Measurements from ENCODE around the gene IRF5. TPM values are rescaled to one million over a fixed set of nuclear protein-coding genes. Genes with fewer than 3 reads are reported as not detected.
"Not testable (repeated sequence)": the region's sequence is repeated elsewhere in the genome, so short reads cannot be mapped to it uniquely, and the experiment has no call there.

Gene IRF5
- total RNA-seq, 2 experiments from 2014 or later: 7.4 to 8.0 TPM

GRCh38 chr7:128909625-128910568 is 27.8 kb upstream of the IRF5 start:
- Mint-ChIP-seq H3K27ac (no peak overlapping the region), H3K9me3 (ENCODE audit: insufficient read depth) (no peaks in the 10 kb centered on the region), H3K4me1 (ENCODE audit: low read depth) (no peaks in the 10 kb centered on the region), H3K27me3 (ENCODE audit: low read depth) (peaks cover 43% of the 10 kb centered on the region), H3K4me3 (no peak overlapping the region), H3K36me3 (ENCODE audit: low read depth) (no peaks in the 10 kb centered on the region)
- DNase-seq (no peak), ATAC-seq (no peak)
- ChIA-PET POLR2A (no interaction called here), CTCF (interaction anchor here (1.0 to 2.4 kb wide), 4 partner anchors 15 to 182 kb away, joined by 3 to 7 read pairs (median 6); no protein-coding TSS in a partner anchor)

GRCh38 chr7:128910569-128910945 is 27.2 kb upstream of the IRF5 start, which contains the start of gene KCP:
Gene KCP, minus strand, starts transcription at chr7:128910709. Its CDS starts 33 bp downstream, at chr7:128910676.
- no peak within 1 kb of the TSS for H3K27ac Mint-ChIP-seq
- no peaks in the 10 kb centered on the region for H3K9me3 Mint-ChIP-seq (ENCODE audit: insufficient read depth)
- ChIA-PET POLR2A (interaction anchor here (0.7 kb wide), 1 partner anchor 144 kb away, joined by 3 read pairs; no protein-coding TSS in a partner anchor), CTCF (interaction anchor here (1.0 to 2.4 kb wide), 2 partner anchors 14 to 181 kb away, joined by 3 to 6 read pairs; no protein-coding TSS in a partner anchor)
- H3K4me3 Mint-ChIP-seq: no peak within 1 kb of the TSS
- H3K36me3 Mint-ChIP-seq (ENCODE audit: low read depth): no peaks in the 10 kb centered on the region
- DNase-seq: no peak
- ATAC-seq: no peak
- peaks cover 47% of the 10 kb centered on the region for H3K27me3 Mint-ChIP-seq (ENCODE audit: low read depth)
- peaks cover 3% of the 10 kb centered on the region for H3K4me1 Mint-ChIP-seq (ENCODE audit: low read depth)

- no peak for ATAC-seq
- Mint-ChIP-seq H3K27ac (no peak overlapping the region), H3K36me3 (ENCODE audit: low read depth) (no peaks in the 10 kb centered on the region), H3K27me3 (ENCODE audit: low read depth) (peaks cover 48% of the 10 kb centered on the region), H3K9me3 (ENCODE audit: insufficient read depth) (no peaks in the 10 kb centered on the region), H3K4me3 (no peak overlapping the region), H3K4me1 (ENCODE audit: low read depth) (peaks cover 4% of the 10 kb centered on the region)
- ChIA-PET CTCF (interaction anchor here (2.4 kb wide), 1 partner anchor 180 kb away, joined by 6 read pairs; no protein-coding TSS in a partner anchor), POLR2A (interaction anchor here (0.7 kb wide), 1 partner anchor 143 kb away, joined by 3 read pairs; no protein-coding TSS in a partner anchor)
- DNase-seq: no peak
Measured at GRCh38 chr7:128911423-128912031, 26.2 kb upstream of the IRF5 start.

- ChIA-PET POLR2A (no interaction called here), CTCF (interaction anchor here (2.4 kb wide), 1 partner anchor 179 kb away, joined by 6 read pairs; no protein-coding TSS in a partner anchor)
- Mint-ChIP-seq H3K27ac (no peak overlapping the region), H3K27me3 (ENCODE audit: low read depth) (peaks cover 55% of the 10 kb centered on the region), H3K4me1 (ENCODE audit: low read depth) (peaks cover 4% of the 10 kb centered on the region), H3K36me3 (ENCODE audit: low read depth) (no peaks in the 10 kb centered on the region), H3K4me3 (no peak overlapping the region), H3K9me3 (ENCODE audit: insufficient read depth) (no peaks in the 10 kb centered on the region)
- DNase-seq (no peak), ATAC-seq (no peak)
Measured at GRCh38 chr7:128912281-128912680, 25.4 kb upstream of the IRF5 start.

GRCh38 chr7:128912709-128913495 is 24.8 kb upstream of the IRF5 start:
- H3K4me3 Mint-ChIP-seq; H3K9me3 Mint-ChIP-seq (ENCODE audit: insufficient read depth); CTCF ChIA-PET; POLR2A ChIA-PET; ATAC-seq; H3K36me3 Mint-ChIP-seq (ENCODE audit: low read depth); DNase-seq; H3K27ac Mint-ChIP-seq; H3K4me1 Mint-ChIP-seq (ENCODE audit: low read depth): not testable (repeated sequence)
- peaks cover 57% of the 10 kb centered on the region for H3K27me3 Mint-ChIP-seq (ENCODE audit: low read depth)

GRCh38 chr7:128913870-128914565 is 23.7 kb upstream of the IRF5 start:
- CTCF ChIA-PET: no interaction called here
- DNase-seq (no peak), ATAC-seq (no peak)
- Mint-ChIP-seq H3K9me3 (ENCODE audit: insufficient read depth) (no peaks in the 10 kb centered on the region), H3K36me3 (ENCODE audit: low read depth) (no peaks in the 10 kb centered on the region), H3K4me3 (no peak overlapping the region), H3K4me1 (ENCODE audit: low read depth) (peaks cover 4% of the 10 kb centered on the region), H3K27me3 (ENCODE audit: low read depth) (peaks cover 56% of the 10 kb centered on the region), H3K27ac (no peak overlapping the region)
- POLR2A ChIA-PET: no interaction called here

GRCh38 chr7:128914566-128915151 is 23.1 kb upstream of the IRF5 start:
- Mint-ChIP-seq H3K27ac (no peak overlapping the region), H3K9me3 (ENCODE audit: insufficient read depth) (no peaks in the 10 kb centered on the region), H3K4me1 (ENCODE audit: low read depth) (peaks cover 4% of the 10 kb centered on the region), H3K4me3 (no peak overlapping the region), H3K36me3 (ENCODE audit: low read depth) (no peaks in the 10 kb centered on the region), H3K27me3 (ENCODE audit: low read depth) (peaks cover 54% of the 10 kb centered on the region)
- no peak for ATAC-seq
- POLR2A ChIA-PET: no interaction called here
- CTCF ChIA-PET: no interaction called here
- no peak for DNase-seq

GRCh38 chr7:128915271-128915819 is 22.4 kb upstream of the IRF5 start:
- ATAC-seq (no peak), DNase-seq (no peak)
- Mint-ChIP-seq H3K27me3 (ENCODE audit: low read depth) (peaks cover 54% of the 10 kb centered on the region), H3K4me1 (ENCODE audit: low read depth) (peaks cover 4% of the 10 kb centered on the region), H3K9me3 (ENCODE audit: insufficient read depth) (no peaks in the 10 kb centered on the region), H3K27ac (no peak overlapping the region), H3K36me3 (ENCODE audit: low read depth) (no peaks in the 10 kb centered on the region), H3K4me3 (no peak overlapping the region)
- POLR2A ChIA-PET: no interaction called here
- CTCF ChIA-PET: no interaction called here

- H3K4me3 Mint-ChIP-seq: no peak overlapping the region
- POLR2A ChIA-PET: no interaction called here
- H3K4me1 Mint-ChIP-seq (ENCODE audit: low read depth): peaks cover 4% of the 10 kb centered on the region
- H3K27ac Mint-ChIP-seq: no peak overlapping the region
- ATAC-seq (no peak), DNase-seq (no peak)
- no peaks in the 10 kb centered on the region for H3K9me3 Mint-ChIP-seq (ENCODE audit: insufficient read depth)
- H3K27me3 Mint-ChIP-seq (ENCODE audit: low read depth): peaks cover 57% of the 10 kb centered on the region
- CTCF ChIA-PET: no interaction called here
- H3K36me3 Mint-ChIP-seq (ENCODE audit: low read depth): no peaks in the 10 kb centered on the region
Measured at GRCh38 chr7:128915841-128916642, 21.7 kb upstream of the IRF5 start.

GRCh38 chr7:128916643-128916915 is 21.1 kb upstream of the IRF5 start:
- ATAC-seq (no peak), DNase-seq (no peak)
- peaks cover 57% of the 10 kb centered on the region for H3K27me3 Mint-ChIP-seq (ENCODE audit: low read depth)
- H3K4me1 Mint-ChIP-seq (ENCODE audit: low read depth): peaks cover 4% of the 10 kb centered on the region
- no peaks in the 10 kb centered on the region for H3K9me3 Mint-ChIP-seq (ENCODE audit: insufficient read depth)
- H3K36me3 Mint-ChIP-seq (ENCODE audit: low read depth): no peaks in the 10 kb centered on the region
- H3K4me3 Mint-ChIP-seq: no peak overlapping the region
- H3K27ac Mint-ChIP-seq: no peak overlapping the region
- ChIA-PET POLR2A (no interaction called here), CTCF (no interaction called here)

Data from activated CD8-positive, alpha-beta T cell treated with anti-CD3 and anti-CD28 coated beads, Interleukin-2, amount 10 ng/mL, durations not matched to agents 7 days and 5 days (primary cell).